SK-N-SH treated with all-trans-retinoic acid at 6 μM for 48 hours (cell line): ENCODE measurements around the gene C20orf96.

Experiments used
- CSDC2 ChIP-seq: fragments of 250-450 bp; sonication (Bioruptor Pico); IDR thresholded peaks from 2 replicates; pipeline ENCODE4 v1.5.0; 2020; ENCODE audit warnings: mild to moderate bottlenecking, moderate library complexity
- ESRRG ChIP-seq: fragments of 250-450 bp; sonication (Bioruptor Pico); IDR thresholded peaks from 2 replicates; pipeline ENCODE4 v1.6.1; 2021; ENCODE audit warnings: mild to moderate bottlenecking
- GLIS3 ChIP-seq: fragments of 250-450 bp; sonication (Bioruptor Pico); IDR thresholded peaks from 2 replicates; pipeline ENCODE4 v1.5.0; 2020; ENCODE audit warnings: mild to moderate bottlenecking, moderate library complexity
- SNAI2 ChIP-seq: fragments of 250-450 bp; sonication (Bioruptor Pico); IDR thresholded peaks from 2 replicates; pipeline ENCODE4 v1.5.0; 2020; ENCODE audit warnings: mild to moderate bottlenecking, moderate library complexity
- ZFP3 ChIP-seq: fragments of 250-450 bp; sonication (Bioruptor Pico); IDR thresholded peaks from 2 replicates; pipeline ENCODE4 v1.5.0; 2020; ENCODE audit warnings: mild to moderate bottlenecking, moderate library complexity
- ZNF565 ChIP-seq: fragments of 450-650 bp; formaldehyde crosslinking; conservative IDR thresholded peaks from 2 replicates; pipeline ENCODE4 v1.5.0; 2020; ENCODE audit warnings: low read depth, mild to moderate bottlenecking, moderate library complexity
- TF ChIP-seq, protein P1 (sequence below): fragments of 250-450 bp; sonication (Bioruptor Pico); IDR thresholded peaks from 2 replicates; pipeline ENCODE4 v1.5.0; 2020; ENCODE audit warnings: mild to moderate bottlenecking, moderate library complexity

DNA sequence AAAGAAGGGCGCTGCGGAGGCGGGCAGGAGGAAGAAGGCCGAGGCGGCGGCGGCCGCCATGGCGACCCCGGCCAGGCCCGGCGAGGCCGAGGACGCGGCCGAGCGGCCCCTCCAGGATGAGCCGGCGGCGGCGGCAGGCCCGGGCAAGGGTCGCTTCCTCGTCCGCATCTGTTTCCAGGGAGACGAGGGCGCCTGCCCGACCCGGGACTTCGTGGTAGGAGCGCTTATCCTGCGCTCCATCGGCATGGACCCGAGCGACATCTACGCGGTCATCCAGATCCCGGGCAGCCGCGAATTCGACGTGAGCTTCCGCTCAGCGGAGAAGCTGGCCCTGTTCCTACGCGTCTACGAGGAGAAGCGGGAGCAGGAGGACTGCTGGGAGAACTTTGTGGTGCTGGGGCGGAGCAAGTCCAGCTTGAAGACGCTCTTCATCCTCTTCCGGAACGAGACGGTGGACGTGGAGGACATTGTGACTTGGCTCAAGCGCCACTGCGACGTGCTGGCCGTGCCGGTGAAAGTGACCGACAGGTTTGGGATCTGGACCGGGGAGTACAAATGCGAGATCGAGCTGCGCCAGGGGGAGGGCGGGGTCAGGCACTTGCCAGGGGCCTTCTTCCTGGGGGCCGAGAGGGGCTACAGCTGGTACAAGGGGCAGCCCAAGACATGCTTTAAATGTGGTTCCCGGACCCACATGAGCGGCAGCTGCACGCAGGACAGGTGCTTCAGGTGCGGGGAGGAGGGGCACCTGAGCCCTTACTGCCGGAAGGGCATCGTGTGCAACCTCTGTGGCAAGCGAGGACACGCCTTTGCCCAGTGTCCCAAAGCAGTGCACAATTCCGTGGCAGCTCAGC, 7.6 kb upstream of the C20orf96 start:
- no peak for TF ChIP-seq CSDC2
- no peak for TF ChIP-seq ZFP3 (CRISPR knock-in tag)
- TF ChIP-seq ZNF565 (CRISPR knock-in tag), result no peak
- TF ChIP-seq, protein P1, sequence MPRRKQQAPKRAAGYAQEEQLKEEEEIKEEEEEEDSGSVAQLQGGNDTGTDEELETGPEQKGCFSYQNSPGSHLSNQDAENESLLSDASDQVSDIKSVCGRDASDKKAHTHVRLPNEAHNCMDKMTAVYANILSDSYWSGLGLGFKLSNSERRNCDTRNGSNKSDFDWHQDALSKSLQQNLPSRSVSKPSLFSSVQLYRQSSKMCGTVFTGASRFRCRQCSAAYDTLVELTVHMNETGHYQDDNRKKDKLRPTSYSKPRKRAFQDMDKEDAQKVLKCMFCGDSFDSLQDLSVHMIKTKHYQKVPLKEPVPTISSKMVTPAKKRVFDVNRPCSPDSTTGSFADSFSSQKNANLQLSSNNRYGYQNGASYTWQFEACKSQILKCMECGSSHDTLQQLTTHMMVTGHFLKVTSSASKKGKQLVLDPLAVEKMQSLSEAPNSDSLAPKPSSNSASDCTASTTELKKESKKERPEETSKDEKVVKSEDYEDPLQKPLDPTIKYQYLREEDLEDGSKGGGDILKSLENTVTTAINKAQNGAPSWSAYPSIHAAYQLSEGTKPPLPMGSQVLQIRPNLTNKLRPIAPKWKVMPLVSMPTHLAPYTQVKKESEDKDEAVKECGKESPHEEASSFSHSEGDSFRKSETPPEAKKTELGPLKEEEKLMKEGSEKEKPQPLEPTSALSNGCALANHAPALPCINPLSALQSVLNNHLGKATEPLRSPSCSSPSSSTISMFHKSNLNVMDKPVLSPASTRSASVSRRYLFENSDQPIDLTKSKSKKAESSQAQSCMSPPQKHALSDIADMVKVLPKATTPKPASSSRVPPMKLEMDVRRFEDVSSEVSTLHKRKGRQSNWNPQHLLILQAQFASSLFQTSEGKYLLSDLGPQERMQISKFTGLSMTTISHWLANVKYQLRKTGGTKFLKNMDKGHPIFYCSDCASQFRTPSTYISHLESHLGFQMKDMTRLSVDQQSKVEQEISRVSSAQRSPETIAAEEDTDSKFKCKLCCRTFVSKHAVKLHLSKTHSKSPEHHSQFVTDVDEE, result no peak
- TF ChIP-seq SNAI2 (CRISPR knock-in tag), result no peak
- no peak for TF ChIP-seq GLIS3 (CRISPR knock-in tag)
- no peak for TF ChIP-seq ESRRG (CRISPR knock-in tag)
